Stomach (tissue), 9 donors: ENCODE data around the gene SNTG2. TPM values are rescaled to one million over a fixed set of nuclear protein-coding genes. Genes with fewer than 3 reads are reported as not detected.

Experiments
- DNase-seq, 2 donors: peaks; one replicate each; pipeline versions ENCODE4 v3.0.0 to v3.0.0-alpha.2; 2013 to 2019
- H3K27ac ChIP-seq, 5 donors: fragments of 200-600 bp in 4 of 5; sonication (generic) in 4 of 5; one replicate each; pipeline ENCODE4 v1.5.1; 2013 to 2019; ENCODE audit warnings: mild to moderate bottlenecking in 1 of 5, moderate library complexity in 1 of 5
- H3K27me3 ChIP-seq, 3 donors: fragments of 200-600 bp; sonication (generic); one replicate each; pipeline ENCODE4 v1.5.1; 2017 to 2019; ENCODE audit warnings: mixed run types in 1 of 3
- H3K36me3 ChIP-seq, 4 donors: fragments of 200-600 bp; sonication (generic); 1 replicate in 3 of 4; 2 replicates in 1 of 4; pipeline ENCODE4 v1.5.1; 2016 to 2019
- H3K4me1 ChIP-seq, 4 donors: fragments of 200-600 bp; sonication (generic); one replicate each; pipeline ENCODE4 v1.5.1; 2016 to 2019
- H3K4me3 ChIP-seq, 4 donors: fragments of 200-600 bp; sonication (generic) in 3 of 4; one replicate each; pipeline ENCODE4 v1.5.1; 2016 to 2019; ENCODE audit warnings: mild to moderate bottlenecking in 1 of 4
- H3K9me3 ChIP-seq, 4 donors: fragments of 200-600 bp; sonication (generic); one replicate each; pipeline ENCODE4 v1.5.1; 2016 to 2019
- CTCF ChIP-seq, 7 experiments: fragments of 450-650 bp in 4 of 7; fragments of 200-600 bp in 3 of 7; sonication (generic) in 3 of 7; IDR thresholded peaks; one replicate each; pipeline ENCODE4 v1.5.1; 2016 to 2019; ENCODE audit warnings: antibody characterized with exemption in 7 of 7, control low read depth in 2 of 7, mild to moderate bottlenecking in 1 of 7
- EP300 ChIP-seq: sonication (generic); formaldehyde crosslinking; IDR thresholded peaks from one replicate; pipeline ENCODE4 v1.6.1; 2017; ENCODE audit warnings: antibody characterized with exemption
- POLR2A ChIP-seq, 4 donors: fragments of 450-650 bp; IDR thresholded peaks; one replicate each; pipeline ENCODE4 v1.6.1; 2016; ENCODE audit warnings: antibody characterized with exemption in 4 of 4, control low read depth in 2 of 4, mild to moderate bottlenecking in 1 of 4, moderate library complexity in 1 of 4
- POLR2AphosphoS5 ChIP-seq, 3 donors: sonication (generic); formaldehyde crosslinking; IDR thresholded peaks; one replicate each; pipeline ENCODE4 v1.6.1; 2016; ENCODE audit warnings: antibody characterized with exemption in 3 of 3
- WGBS, 5 donors: extraction: QIAGEN DNeasy Blood & Tissue Kit in 3 of 5; methylation state at CpG; one replicate each; pipeline versions ENCODE4 v1.1.5 to v1.1.7; 2013 to 2018; 5-methylcytosine and 5-hydroxymethylcytosine counted together
- intact Hi-C: fragments of 100-400 bp; cut with DNase I; formaldehyde crosslinking; loops from one replicate; pipeline ENCODE4 v1.15.1; 2023; ENCODE audit warnings: low total_unique reads
- polyA plus RNA-seq, 3 donors: library from polyadenylated mRNA; stranded (reverse); fragments of 200-250 nt; gene quantifications; one replicate each; pipeline ENCODE4 v1.2.3, GENCODE V29; 2013
- total RNA-seq, 5 donors: library from RNA; depleted of rRNA; stranded (reverse); fragments of >200 nt; gene quantifications; one replicate each; pipeline versions ENCODE4 v1.1.0 to v1.2.3, GENCODE V29; 2014 to 2016
- donor health status: healthy with polysubstance abuse.
- donor health status: Bipolar disorder and iron deficiency.
- donor health status: healthy.

SNTG2 gene
- total and polyA plus RNA-seq, 8 donors, result 0.68 to 19.6 (median 5.3) TPM; not detected in 1

DNA sequence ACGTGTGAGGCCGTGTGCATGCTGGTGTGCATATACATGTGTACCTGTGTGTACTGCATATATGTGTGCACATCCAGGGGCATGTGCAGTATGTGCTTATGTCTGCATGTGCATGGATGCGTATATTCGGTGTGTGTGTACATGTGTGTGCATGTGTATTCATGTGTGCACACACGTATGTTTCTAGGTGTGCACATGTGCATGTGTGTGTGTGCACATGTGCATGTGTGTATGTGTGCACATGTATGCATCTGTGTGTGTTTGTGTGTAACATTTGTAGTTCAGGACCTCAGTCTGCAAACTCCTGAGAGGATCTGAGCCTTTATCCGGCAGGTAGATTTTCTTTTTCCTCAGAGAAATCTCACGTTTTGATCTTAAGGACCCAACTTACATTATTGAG is 201.7 kb downstream of the SNTG2 start:
- Histone ChIP-seq H3K4me3 (no peak overlapping the region), H3K36me3 (no peaks in the 10 kb centered on the region), H3K27ac (no peak overlapping the region), H3K27me3 (no peaks in the 10 kb centered on the region), H3K9me3 (no peaks in the 10 kb centered on the region), H3K4me1 (peaks cover 0 to 10% (median 4%) of the 10 kb centered on the region in 4 donors)
- 79 to 84% (median 83%) methylated on average over 7 of the region's 7 CpGs for WGBS, 5 donors
- no peak for DNase-seq
- TF ChIP-seq POLR2AphosphoS5 (IDR thresholded peaks at IDR 0.05) (no peak), CTCF (IDR thresholded peaks at IDR 0.05) (no peak), POLR2A (IDR thresholded peaks at IDR 0.05) (no peak)
- intact Hi-C loops, result no loop called here

DNA sequence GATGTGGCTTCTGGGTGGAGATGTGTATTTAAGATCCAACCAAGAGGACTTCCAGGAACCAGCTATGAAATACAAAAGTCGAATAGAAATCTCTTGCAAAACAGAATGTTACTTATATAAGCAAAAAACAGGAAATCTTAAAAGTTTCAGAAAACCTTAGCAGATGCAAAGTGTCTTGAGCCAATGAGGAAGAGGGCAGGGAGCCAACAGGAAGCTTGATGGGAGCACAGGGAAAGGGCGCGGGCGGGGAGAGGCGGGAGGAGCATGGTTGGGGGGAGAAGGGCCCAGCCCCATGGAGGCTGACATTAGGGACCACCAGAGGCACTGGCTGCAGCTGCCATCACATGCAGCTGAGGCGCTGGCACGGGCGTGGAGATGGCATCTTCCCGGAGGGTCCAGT is 203.3 kb downstream of the SNTG2 start:
- WGBS, 5 donors, result 41 to 56% (median 42%) methylated on average over 9 of the region's 9 CpGs
- Histone ChIP-seq H3K36me3 (no peaks in the 10 kb centered on the region), H3K4me1 (peaks cover 0 to 10% (median 4%) of the 10 kb centered on the region in 4 donors), H3K4me3 (no peak overlapping the region), H3K27me3 (no peaks in the 10 kb centered on the region), H3K9me3 (no peaks in the 10 kb centered on the region), H3K27ac (peak overlapping the region in 1 of 5 donors; percentile 2)
- intact Hi-C loops, result no loop called here
- TF ChIP-seq EP300, result no peak
- peak in 1 of 2 donors; percentile 58 for DNase-seq

DNA sequence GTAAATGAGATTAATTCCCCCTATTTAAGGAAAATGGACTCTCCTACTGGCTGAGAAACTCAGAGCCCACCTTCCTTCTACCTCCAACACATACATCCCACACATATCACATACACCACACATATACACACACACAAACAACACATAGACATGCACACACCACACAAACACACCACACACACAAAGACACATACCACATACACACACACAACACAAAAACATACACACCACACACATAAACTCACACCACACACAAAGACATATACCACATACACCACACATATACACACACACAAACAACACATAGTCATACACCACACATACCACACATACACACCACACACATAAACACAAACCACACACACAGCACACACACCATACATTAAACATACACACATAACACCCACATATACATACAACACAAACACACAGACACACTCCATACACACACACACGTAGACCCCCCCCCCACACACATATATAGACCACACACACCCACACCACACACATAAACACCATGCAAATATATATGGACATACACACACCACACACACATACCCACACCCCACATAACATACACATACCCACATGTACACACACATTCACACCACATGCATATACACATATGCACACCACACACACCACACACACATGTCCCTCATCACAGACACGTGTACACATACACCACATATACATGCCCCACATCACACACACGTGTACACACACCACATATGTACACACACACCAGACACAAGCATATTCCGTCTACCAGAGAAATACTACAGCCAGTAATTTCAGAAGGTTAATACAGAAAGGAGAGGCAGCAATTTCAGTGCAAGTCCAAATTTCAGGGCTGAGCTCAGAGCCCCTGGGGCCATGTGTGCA is 204.3 kb downstream of the SNTG2 start:
- Histone ChIP-seq H3K4me3 (no peak overlapping the region), H3K4me1 (peaks cover 0 to 10% (median 4%) of the 10 kb centered on the region in 4 donors), H3K36me3 (no peaks in the 10 kb centered on the region), H3K27ac (no peak overlapping the region), H3K27me3 (no peaks in the 10 kb centered on the region), H3K9me3 (no peaks in the 10 kb centered on the region)
- intact Hi-C loops, result no loop called here
- 80 to 90% (median 85%) methylated on average over 4 of the region's 4 CpGs for WGBS, 5 donors
- no peak for DNase-seq
- TF ChIP-seq POLR2A (IDR thresholded peaks at IDR 0.05) (no peak), EP300 (no peak), CTCF (IDR thresholded peaks at IDR 0.05) (no peak), POLR2AphosphoS5 (IDR thresholded peaks at IDR 0.05) (no peak)

GRCh38 chr2:1156059-1156458 is 205.4 kb downstream of the SNTG2 start:
- no peaks in the 10 kb centered on the region for H3K36me3 ChIP-seq
- TF ChIP-seq CTCF (IDR thresholded peaks at IDR 0.05) (no peak), POLR2AphosphoS5 (IDR thresholded peaks at IDR 0.05) (no peak), POLR2A (IDR thresholded peaks at IDR 0.05) (no peak), EP300 (no peak)
- H3K27me3 ChIP-seq, result no peaks in the 10 kb centered on the region
- intact Hi-C loops, result no loop called here
- peaks cover 0 to 10% (median 4%) of the 10 kb centered on the region in 4 donors for H3K4me1 ChIP-seq
- no peak for DNase-seq
- no peak overlapping the region for H3K27ac ChIP-seq
- WGBS, 5 donors, result 73 to 85% (median 78%) methylated on average over 7 of the region's 7 CpGs
- H3K4me3 ChIP-seq, result no peak overlapping the region
- H3K9me3 ChIP-seq, result no peaks in the 10 kb centered on the region

GRCh38 chr2:1156531-1156930 is 205.9 kb downstream of the SNTG2 start:
- TF ChIP-seq EP300 (no peak), POLR2A (IDR thresholded peaks at IDR 0.05) (no peak), CTCF (IDR thresholded peaks at IDR 0.05) (no peak), POLR2AphosphoS5 (IDR thresholded peaks at IDR 0.05) (no peak)
- 64 to 71% (median 69%) methylated on average over 13 to 14 of the region's 14 CpGs for WGBS, 5 donors
- intact Hi-C loops, result no loop called here

More at GRCh38 chr2:1156531-1156930, 205.9 kb downstream of the SNTG2 start:
- Histone ChIP-seq H3K4me3 (no peak overlapping the region), H3K27ac (no peak overlapping the region), H3K4me1 (peaks cover 0 to 10% (median 4%) of the 10 kb centered on the region in 4 donors), H3K9me3 (no peaks in the 10 kb centered on the region), H3K27me3 (no peaks in the 10 kb centered on the region), H3K36me3 (no peaks in the 10 kb centered on the region)
- no peak for DNase-seq
